ENCODE measurements around the gene PDCD10. TPM values are rescaled to one million over a fixed set of nuclear protein-coding genes. Genes with fewer than 3 reads are reported as not detected.

PDCD10 gene
- total and polyA plus RNA-seq, 2 experiments from 2014 or later = 58.2 to 89.6 TPM

DNA sequence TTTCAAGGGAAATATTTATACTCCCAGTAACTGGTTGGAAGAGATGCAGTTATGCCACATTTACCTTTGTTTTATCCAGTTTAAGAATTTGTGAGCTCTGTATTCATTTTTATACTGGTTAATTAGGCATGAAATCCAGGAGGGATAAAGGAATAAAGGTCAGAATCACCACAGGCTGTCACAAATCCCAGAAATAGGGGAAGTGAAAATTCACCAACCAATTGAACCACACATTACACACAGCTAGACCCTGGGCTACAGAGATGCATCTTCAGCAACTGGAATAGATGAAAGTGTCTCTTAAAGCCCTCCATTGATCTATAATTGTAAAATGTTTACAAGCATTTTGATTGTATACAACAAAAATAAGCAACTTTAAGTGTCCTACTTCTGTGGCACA, 19.4 kb upstream of the PDCD10 start:
- no peaks in the 10 kb centered on the region for H4K20me1 ChIP-seq (ENCODE audit: insufficient read depth, poor library complexity, severe bottlenecking)
- H3K4me1 ChIP-seq (ENCODE audit: insufficient read depth) = no peaks in the 10 kb centered on the region
- no peak overlapping the region for H3K4me3 ChIP-seq
- DNase-seq (ENCODE audit: low spot score) = no peak
- no peaks in the 10 kb centered on the region for H3K79me2 ChIP-seq
- H3K36me3 ChIP-seq (replicated peaks; ENCODE audit: insufficient read depth, low read depth) = no peaks in the 10 kb centered on the region
- no peak overlapping the region for H2AFZ ChIP-seq
- H3K9me3 ChIP-seq (ENCODE audit: low read depth) = no peaks in the 10 kb centered on the region
- H3K27me3 ChIP-seq = no peaks in the 10 kb centered on the region
- H3K4me2 ChIP-seq = no peak overlapping the region
- no peak overlapping the region for H3K27ac ChIP-seq
- H3K9me2 ChIP-seq (replicated peaks; ENCODE audit: insufficient read depth) = no peaks in the 10 kb centered on the region
- no peak for TF ChIP-seq EZH2 (IDR thresholded peaks at IDR 0.05; ENCODE audit: borderline replicate concordance)
- TF ChIP-seq EZH2phosphoT487 (IDR thresholded peaks at IDR 0.05; ENCODE audit: low read depth, severe bottlenecking, unreplicated experiment) = no peak
- TF ChIP-seq, protein P1, sequence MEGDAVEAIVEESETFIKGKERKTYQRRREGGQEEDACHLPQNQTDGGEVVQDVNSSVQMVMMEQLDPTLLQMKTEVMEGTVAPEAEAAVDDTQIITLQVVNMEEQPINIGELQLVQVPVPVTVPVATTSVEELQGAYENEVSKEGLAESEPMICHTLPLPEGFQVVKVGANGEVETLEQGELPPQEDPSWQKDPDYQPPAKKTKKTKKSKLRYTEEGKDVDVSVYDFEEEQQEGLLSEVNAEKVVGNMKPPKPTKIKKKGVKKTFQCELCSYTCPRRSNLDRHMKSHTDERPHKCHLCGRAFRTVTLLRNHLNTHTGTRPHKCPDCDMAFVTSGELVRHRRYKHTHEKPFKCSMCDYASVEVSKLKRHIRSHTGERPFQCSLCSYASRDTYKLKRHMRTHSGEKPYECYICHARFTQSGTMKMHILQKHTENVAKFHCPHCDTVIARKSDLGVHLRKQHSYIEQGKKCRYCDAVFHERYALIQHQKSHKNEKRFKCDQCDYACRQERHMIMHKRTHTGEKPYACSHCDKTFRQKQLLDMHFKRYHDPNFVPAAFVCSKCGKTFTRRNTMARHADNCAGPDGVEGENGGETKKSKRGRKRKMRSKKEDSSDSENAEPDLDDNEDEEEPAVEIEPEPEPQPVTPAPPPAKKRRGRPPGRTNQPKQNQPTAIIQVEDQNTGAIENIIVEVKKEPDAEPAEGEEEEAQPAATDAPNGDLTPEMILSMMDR (IDR thresholded peaks at IDR 0.05; ENCODE audit: poor library complexity) = no peak

DNA sequence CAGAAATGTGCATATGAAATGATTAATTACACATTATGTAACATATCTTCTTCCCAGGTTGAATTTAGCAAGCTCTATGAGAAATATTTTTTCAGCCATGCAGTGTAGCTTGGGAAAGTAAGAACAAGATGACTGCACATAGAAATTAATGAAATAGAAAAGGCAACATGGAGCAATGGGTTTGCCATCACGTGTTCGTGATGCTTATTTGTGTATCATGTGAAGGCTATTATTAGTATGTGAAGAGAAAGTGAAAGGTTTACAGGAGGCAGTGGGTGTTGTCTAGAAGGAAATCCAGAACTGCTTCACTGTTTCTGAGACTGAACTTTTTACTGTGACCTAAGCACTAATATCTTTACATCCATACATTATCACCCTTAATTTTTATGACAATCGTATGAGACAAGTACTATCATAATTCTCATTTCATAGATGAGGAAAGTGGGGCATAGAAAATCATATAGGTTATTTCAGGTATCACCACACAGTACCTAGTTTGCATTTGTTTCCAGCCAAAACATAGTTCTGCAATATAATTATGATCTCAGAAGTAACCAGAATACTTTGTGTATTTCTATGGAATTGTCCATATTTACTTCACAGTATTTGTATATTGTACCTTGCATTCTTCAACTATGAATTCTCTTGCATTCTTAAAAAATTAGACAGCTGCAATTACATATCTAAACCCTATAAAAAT, 15.7 kb upstream of the PDCD10 start:
- no peaks in the 10 kb centered on the region for H4K20me1 ChIP-seq (ENCODE audit: insufficient read depth, poor library complexity, severe bottlenecking)
- H3K9me3 ChIP-seq (ENCODE audit: low read depth) = no peaks in the 10 kb centered on the region
- no peak overlapping the region for H3K4me2 ChIP-seq
- no peaks in the 10 kb centered on the region for H3K36me3 ChIP-seq (replicated peaks; ENCODE audit: insufficient read depth, low read depth)
- H3K4me1 ChIP-seq (ENCODE audit: insufficient read depth) = no peaks in the 10 kb centered on the region
- no peak overlapping the region for H3K4me3 ChIP-seq
- DNase-seq (ENCODE audit: low spot score) = no peak
- H3K27ac ChIP-seq = no peak overlapping the region
- H2AFZ ChIP-seq = no peak overlapping the region
- no peaks in the 10 kb centered on the region for H3K9me2 ChIP-seq (replicated peaks; ENCODE audit: insufficient read depth)
- WGBS (ENCODE audit: low lambda C conversion rate, missing lambda C conversion rate) = 95% methylated on average over 3 of the region's 3 CpGs
- H3K79me2 ChIP-seq = no peaks in the 10 kb centered on the region
- TF ChIP-seq, protein P1 (IDR thresholded peaks at IDR 0.05; ENCODE audit: poor library complexity) = no peak
- TF ChIP-seq EZH2 (IDR thresholded peaks at IDR 0.05; ENCODE audit: borderline replicate concordance) (no peak), EZH2phosphoT487 (IDR thresholded peaks at IDR 0.05; ENCODE audit: low read depth, severe bottlenecking, unreplicated experiment) (no peak)
- no peaks in the 10 kb centered on the region for H3K27me3 ChIP-seq

DNA sequence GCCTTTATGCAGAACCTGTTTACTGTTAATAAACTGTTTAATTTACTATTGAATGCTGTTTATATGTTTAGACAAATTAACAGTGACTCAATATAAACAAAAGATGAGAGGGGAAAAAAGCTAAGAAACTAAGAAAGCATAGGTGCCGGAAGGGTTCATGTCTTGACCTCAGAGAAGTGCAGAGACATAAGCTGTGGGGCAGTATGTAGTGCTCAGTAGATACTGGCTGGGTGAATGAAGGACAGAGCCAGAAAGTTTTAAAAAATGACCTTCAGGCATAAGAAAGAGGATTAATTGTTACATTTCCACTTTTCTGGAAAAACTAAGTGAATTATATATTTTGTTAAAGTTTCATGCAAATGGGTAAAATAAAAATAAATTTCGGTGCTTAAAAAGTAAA, 15.0 kb upstream of the PDCD10 start:
- no peaks in the 10 kb centered on the region for H3K36me3 ChIP-seq (replicated peaks; ENCODE audit: insufficient read depth, low read depth)
- no peak overlapping the region for H2AFZ ChIP-seq
- no peak for DNase-seq (ENCODE audit: low spot score)
- TF ChIP-seq EZH2phosphoT487 (IDR thresholded peaks at IDR 0.05; ENCODE audit: low read depth, severe bottlenecking, unreplicated experiment) (no peak), EZH2 (IDR thresholded peaks at IDR 0.05; ENCODE audit: borderline replicate concordance) (no peak)
- TF ChIP-seq, protein P1 (IDR thresholded peaks at IDR 0.05; ENCODE audit: poor library complexity) = no peak
- H3K9me2 ChIP-seq (replicated peaks; ENCODE audit: insufficient read depth) = no peaks in the 10 kb centered on the region
- no peaks in the 10 kb centered on the region for H3K79me2 ChIP-seq
- no peak overlapping the region for H3K27ac ChIP-seq
- no peaks in the 10 kb centered on the region for H4K20me1 ChIP-seq (ENCODE audit: insufficient read depth, poor library complexity, severe bottlenecking)
- H3K4me1 ChIP-seq (ENCODE audit: insufficient read depth) = no peaks in the 10 kb centered on the region
- H3K4me2 ChIP-seq = no peak overlapping the region
- H3K9me3 ChIP-seq (ENCODE audit: low read depth) = no peaks in the 10 kb centered on the region
- H3K27me3 ChIP-seq = no peaks in the 10 kb centered on the region
- no peak overlapping the region for H3K4me3 ChIP-seq
- WGBS (ENCODE audit: low lambda C conversion rate, missing lambda C conversion rate) = 92% methylated on average over 2 of the region's 2 CpGs
